ENCODE data around the gene LIX1L. TPM values are rescaled to one million over a fixed set of nuclear protein-coding genes. Genes with fewer than 3 reads are reported as not detected.

Gene LIX1L
- total and polyA plus RNA-seq, 2 experiments from 2014 or later: 14.0 to 16.3 TPM

- Histone ChIP-seq H3K9me2 (replicated peaks; ENCODE audit: insufficient read depth) (no peaks in the 10 kb centered on the region), H3K27ac (no peak overlapping the region), H3K27me3 (peaks cover 6% of the 10 kb centered on the region), H3K4me2 (no peak overlapping the region), H3K4me1 (ENCODE audit: insufficient read depth) (peaks cover 19% of the 10 kb centered on the region), H2AFZ (no peak overlapping the region), H3K4me3 (no peak overlapping the region), H3K36me3 (replicated peaks; ENCODE audit: insufficient read depth, low read depth) (no peaks in the 10 kb centered on the region), H3K79me2 (no peaks in the 10 kb centered on the region), H4K20me1 (ENCODE audit: insufficient read depth, poor library complexity, severe bottlenecking) (no peaks in the 10 kb centered on the region), H3K9me3 (ENCODE audit: low read depth) (no peaks in the 10 kb centered on the region)
- no peak for DNase-seq (ENCODE audit: low spot score)
- 83% methylated on average over 3 of the region's 3 CpGs for WGBS (ENCODE audit: low lambda C conversion rate, missing lambda C conversion rate)
- TF ChIP-seq EZH2phosphoT487 (IDR thresholded peaks at IDR 0.05; ENCODE audit: low read depth, severe bottlenecking, unreplicated experiment) (no peak), CTCF (IDR thresholded peaks at IDR 0.05; ENCODE audit: poor library complexity) (no peak), EZH2 (IDR thresholded peaks at IDR 0.05; ENCODE audit: borderline replicate concordance) (no peak)
These were observed 68.1 kb downstream of the LIX1L start for GRCh38 chr1:145889722-145890121.

- Histone ChIP-seq H2AFZ (no peak overlapping the region), H3K27me3 (peaks cover 20% of the 10 kb centered on the region), H3K4me2 (no peak overlapping the region), H4K20me1 (ENCODE audit: insufficient read depth, poor library complexity, severe bottlenecking) (no peaks in the 10 kb centered on the region), H3K4me1 (ENCODE audit: insufficient read depth) (peaks cover 16% of the 10 kb centered on the region), H3K27ac (no peak overlapping the region), H3K9me2 (replicated peaks; ENCODE audit: insufficient read depth) (no peaks in the 10 kb centered on the region), H3K9me3 (ENCODE audit: low read depth) (no peaks in the 10 kb centered on the region), H3K79me2 (no peaks in the 10 kb centered on the region), H3K4me3 (no peak overlapping the region), H3K36me3 (replicated peaks; ENCODE audit: insufficient read depth, low read depth) (no peaks in the 10 kb centered on the region)
- WGBS (ENCODE audit: low lambda C conversion rate, missing lambda C conversion rate): 65% methylated on average over 5 of the region's 5 CpGs
- no peak for DNase-seq (ENCODE audit: low spot score)
- TF ChIP-seq CTCF (IDR thresholded peaks at IDR 0.05; ENCODE audit: poor library complexity) (no peak), EZH2phosphoT487 (IDR thresholded peaks at IDR 0.05; ENCODE audit: low read depth, severe bottlenecking, unreplicated experiment) (no peak), EZH2 (IDR thresholded peaks at IDR 0.05; ENCODE audit: borderline replicate concordance) (no peak)
These were observed 70.2 kb downstream of the LIX1L start for GRCh38 chr1:145887631-145888030.

GRCh38 chr1:145886816-145887215 is 71.0 kb downstream of the LIX1L start:
- no peaks in the 10 kb centered on the region for H3K9me3 ChIP-seq (ENCODE audit: low read depth)
- H2AFZ ChIP-seq: no peak overlapping the region
- no peaks in the 10 kb centered on the region for H3K79me2 ChIP-seq
- no peak overlapping the region for H3K4me3 ChIP-seq
- H3K4me2 ChIP-seq: no peak overlapping the region
- 62% methylated on average over 8 of the region's 8 CpGs for WGBS (ENCODE audit: low lambda C conversion rate, missing lambda C conversion rate)
- no peaks in the 10 kb centered on the region for H4K20me1 ChIP-seq (ENCODE audit: insufficient read depth, poor library complexity, severe bottlenecking)
- H3K27ac ChIP-seq: no peak overlapping the region
- no peaks in the 10 kb centered on the region for H3K9me2 ChIP-seq (replicated peaks; ENCODE audit: insufficient read depth)
- no peak for TF ChIP-seq EZH2phosphoT487 (IDR thresholded peaks at IDR 0.05; ENCODE audit: low read depth, severe bottlenecking, unreplicated experiment)
- TF ChIP-seq EZH2 (IDR thresholded peaks at IDR 0.05; ENCODE audit: borderline replicate concordance): no peak
- TF ChIP-seq CTCF (IDR thresholded peaks at IDR 0.05; ENCODE audit: poor library complexity): no peak
- peaks cover 20% of the 10 kb centered on the region for H3K27me3 ChIP-seq
- peaks cover 12% of the 10 kb centered on the region for H3K4me1 ChIP-seq (ENCODE audit: insufficient read depth)
- H3K36me3 ChIP-seq (replicated peaks; ENCODE audit: insufficient read depth, low read depth): no peaks in the 10 kb centered on the region
- DNase-seq (ENCODE audit: low spot score): no peak

GRCh38 chr1:145886390-145886789 is 71.4 kb downstream of the LIX1L start:
- Histone ChIP-seq H3K79me2 (no peaks in the 10 kb centered on the region), H3K4me1 (ENCODE audit: insufficient read depth) (peaks cover 8% of the 10 kb centered on the region), H2AFZ (peak overlapping the region; percentile 73), H3K27me3 (peaks cover 20% of the 10 kb centered on the region), H3K4me3 (peak overlapping the region; percentile 65), H3K9me2 (replicated peaks; ENCODE audit: insufficient read depth) (no peaks in the 10 kb centered on the region), H3K9me3 (ENCODE audit: low read depth) (no peaks in the 10 kb centered on the region), H3K27ac (no peak overlapping the region), H4K20me1 (ENCODE audit: insufficient read depth, poor library complexity, severe bottlenecking) (no peaks in the 10 kb centered on the region), H3K36me3 (replicated peaks; ENCODE audit: insufficient read depth, low read depth) (no peaks in the 10 kb centered on the region), H3K4me2 (peak overlapping the region; percentile 85)
- no peak for DNase-seq (ENCODE audit: low spot score)
- TF ChIP-seq CTCF (IDR thresholded peaks at IDR 0.05; ENCODE audit: poor library complexity) (no peak), EZH2phosphoT487 (IDR thresholded peaks at IDR 0.05; ENCODE audit: low read depth, severe bottlenecking, unreplicated experiment) (no peak), EZH2 (IDR thresholded peaks at IDR 0.05; ENCODE audit: borderline replicate concordance) (no peak)
- WGBS (ENCODE audit: low lambda C conversion rate, missing lambda C conversion rate): 54% methylated on average over 11 of the region's 11 CpGs
